ENCODE measurements around the gene CDK9.
A peak's percentile ranks its signal among the peaks of the same experiment; 100 is the strongest.
"Not testable (repeated sequence)": the region's sequence is repeated elsewhere in the genome, so short reads cannot be mapped to it uniquely, and the experiment has no call there.

CDK9 gene

GRCh38 chr9:127780909-127781308, 4.9 kb upstream of the CDK9 start:
- not testable (repeated sequence) for DNase-seq

- DNase-seq, result no peak
These were observed 4.0 kb upstream of the CDK9 start for GRCh38 chr9:127781806-127782205.

GRCh38 chr9:127783111-127784008, 2.5 kb upstream of the CDK9 start:
- DNase-seq, result peak; percentile 77

- peak; percentile 90 for DNase-seq
These were observed 556 bp upstream of the CDK9 start for GRCh38 chr9:127785023-127785932.

GRCh38 chr9:127786773-127787104, 905 bp downstream of the CDK9 start:
- no peak for DNase-seq

GRCh38 chr9:127788337-127789011, 2.6 kb downstream of the CDK9 start:
- DNase-seq, result peak; percentile 87

- DNase-seq, result no peak
These were observed 3.3 kb downstream of the CDK9 start for GRCh38 chr9:127789179-127789578.

GRCh38 chr9:127790094-127790855, 4.4 kb downstream of the CDK9 start:
- DNase-seq, result no peak

- DNase-seq, result no peak
These were observed 5.3 kb downstream of the CDK9 start for GRCh38 chr9:127791085-127791484.

GRCh38 chr9:127792417-127793031, 6.7 kb downstream of the CDK9 start:
- no peak for DNase-seq

- no peak for DNase-seq
These were observed 7.4 kb downstream of the CDK9 start for GRCh38 chr9:127793093-127793708.

- DNase-seq, result no peak
These were observed 8.4 kb downstream of the CDK9 start for GRCh38 chr9:127794001-127794791.

GRCh38 chr9:127796225-127796813, 10.5 kb downstream of the CDK9 start:
- DNase-seq, result no peak

- DNase-seq, result no peak
These were observed 11.1 kb downstream of the CDK9 start for GRCh38 chr9:127796852-127797370.

- DNase-seq, result no peak
These were observed 16.2 kb downstream of the CDK9 start for GRCh38 chr9:127801955-127802575.

GRCh38 chr9:127802576-127803443, 17.0 kb downstream of the CDK9 start, which contains the start of gene FPGS:
Gene FPGS (plus strand): TSS chr9:127802882. CDS start chr9:127802925, 43 bp downstream.
- DNase-seq, result peak; percentile 88

- DNase-seq, result peak; percentile 43
These were observed 17.9 kb downstream of the CDK9 start for GRCh38 chr9:127803507-127804352.

Data from activated CD4-positive, alpha-beta T cell treated with anti-CD3 and anti-CD28 coated beads for 48 hours (primary cell).